ENCODE data around the gene CDHR2. TPM values are rescaled to one million over a fixed set of nuclear protein-coding genes. Genes with fewer than 3 reads are reported as not detected.

The CDHR2 gene
- total RNA-seq, 1 experiment from 2014 or later: 0.10 TPM

- TF ChIP-seq, protein P1, sequence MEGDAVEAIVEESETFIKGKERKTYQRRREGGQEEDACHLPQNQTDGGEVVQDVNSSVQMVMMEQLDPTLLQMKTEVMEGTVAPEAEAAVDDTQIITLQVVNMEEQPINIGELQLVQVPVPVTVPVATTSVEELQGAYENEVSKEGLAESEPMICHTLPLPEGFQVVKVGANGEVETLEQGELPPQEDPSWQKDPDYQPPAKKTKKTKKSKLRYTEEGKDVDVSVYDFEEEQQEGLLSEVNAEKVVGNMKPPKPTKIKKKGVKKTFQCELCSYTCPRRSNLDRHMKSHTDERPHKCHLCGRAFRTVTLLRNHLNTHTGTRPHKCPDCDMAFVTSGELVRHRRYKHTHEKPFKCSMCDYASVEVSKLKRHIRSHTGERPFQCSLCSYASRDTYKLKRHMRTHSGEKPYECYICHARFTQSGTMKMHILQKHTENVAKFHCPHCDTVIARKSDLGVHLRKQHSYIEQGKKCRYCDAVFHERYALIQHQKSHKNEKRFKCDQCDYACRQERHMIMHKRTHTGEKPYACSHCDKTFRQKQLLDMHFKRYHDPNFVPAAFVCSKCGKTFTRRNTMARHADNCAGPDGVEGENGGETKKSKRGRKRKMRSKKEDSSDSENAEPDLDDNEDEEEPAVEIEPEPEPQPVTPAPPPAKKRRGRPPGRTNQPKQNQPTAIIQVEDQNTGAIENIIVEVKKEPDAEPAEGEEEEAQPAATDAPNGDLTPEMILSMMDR (IDR thresholded peaks at IDR 0.05 in 2 of 3, conservative IDR thresholded peaks at IDR 0.05 in 1 of 3; ENCODE audit: borderline replicate concordance in 1 of 3, insufficient read depth in 1 of 3, low read depth in 2 of 3, low read length in 2 of 3): peak; percentile 34 to 53 (median 36); a peak in 5 of 6 replicates
- TF ChIP-seq POLR2A (IDR thresholded peaks at IDR 0.05; ENCODE audit: borderline replicate concordance, extremely low read depth, insufficient read depth, insufficient read length): no peak
- peak; percentile 57 for TF ChIP-seq RAD21 (IDR thresholded peaks at IDR 0.05; ENCODE audit: low read depth)
These were observed 60.7 kb downstream of the CDHR2 start, which contains the start of gene GPRIN1 (continued) for GRCh38 chr5:176609724-176610434.

GRCh38 chr5:176610435-176610773 lies 61.3 kb downstream of the CDHR2 start:
- Histone ChIP-seq H3K9me3 (ENCODE audit: control insufficient read depth in 1 of 2, insufficient read depth in 1 of 2, low read depth in 1 of 2, low read length in 2 of 2) (no peaks in the 10 kb centered on the region), H3K36me3 (ENCODE audit: control insufficient read depth in 1 of 2, insufficient read depth in 2 of 2, low read length in 2 of 2) (no peaks in the 10 kb centered on the region), H2AFZ (ENCODE audit: low read depth, low read length, poor library complexity, severe bottlenecking) (no peak overlapping the region), H3K4me3 (replicated peaks in 1 of 2; ENCODE audit: low read depth in 1 of 2, low read length in 2 of 2) (peak overlapping the region; percentile 50 to 74), H3K9me2 (ENCODE audit: insufficient read depth) (no peaks in the 10 kb centered on the region), H4K20me1 (ENCODE audit: insufficient read depth) (no peaks in the 10 kb centered on the region), H3K9ac (ENCODE audit: low read length) (peak overlapping the region; percentile 68; the same call in 1 of the 2 replicates), H3K4me1 (ENCODE audit: control insufficient read depth in 1 of 2, insufficient read depth in 2 of 2, low read length in 2 of 2) (peaks cover 22 to 40% of the 10 kb centered on the region in 2 experiments), H3K27ac (ENCODE audit: low read depth, low read length) (peak overlapping the region; percentile 75), H3K4me2 (ENCODE audit: low read length) (peak overlapping the region; percentile 96), H3K27me3 (ENCODE audit: insufficient read depth, low read length) (no peaks in the 10 kb centered on the region), H3K79me2 (ENCODE audit: insufficient read depth, low read length) (peaks cover 19% of the 10 kb centered on the region)
- no peak for TF ChIP-seq EZH2phosphoT487 (IDR thresholded peaks at IDR 0.05; ENCODE audit: borderline replicate concordance)
- TF ChIP-seq EGR1 (IDR thresholded peaks at IDR 0.05; ENCODE audit: low read depth): 0 out of 2 replicates have a peak, but pooled peaks have one; percentile 42
- TF ChIP-seq TCF7L2 (IDR thresholded peaks at IDR 0.05; ENCODE audit: borderline replicate concordance, extremely low read depth, insufficient read depth, insufficient read length): peak; percentile 8
- TF ChIP-seq ZFX (IDR thresholded peaks at IDR 0.05): no peak
- TF ChIP-seq ATF3 (IDR thresholded peaks at IDR 0.05): no peak
- TF ChIP-seq, protein P2, sequence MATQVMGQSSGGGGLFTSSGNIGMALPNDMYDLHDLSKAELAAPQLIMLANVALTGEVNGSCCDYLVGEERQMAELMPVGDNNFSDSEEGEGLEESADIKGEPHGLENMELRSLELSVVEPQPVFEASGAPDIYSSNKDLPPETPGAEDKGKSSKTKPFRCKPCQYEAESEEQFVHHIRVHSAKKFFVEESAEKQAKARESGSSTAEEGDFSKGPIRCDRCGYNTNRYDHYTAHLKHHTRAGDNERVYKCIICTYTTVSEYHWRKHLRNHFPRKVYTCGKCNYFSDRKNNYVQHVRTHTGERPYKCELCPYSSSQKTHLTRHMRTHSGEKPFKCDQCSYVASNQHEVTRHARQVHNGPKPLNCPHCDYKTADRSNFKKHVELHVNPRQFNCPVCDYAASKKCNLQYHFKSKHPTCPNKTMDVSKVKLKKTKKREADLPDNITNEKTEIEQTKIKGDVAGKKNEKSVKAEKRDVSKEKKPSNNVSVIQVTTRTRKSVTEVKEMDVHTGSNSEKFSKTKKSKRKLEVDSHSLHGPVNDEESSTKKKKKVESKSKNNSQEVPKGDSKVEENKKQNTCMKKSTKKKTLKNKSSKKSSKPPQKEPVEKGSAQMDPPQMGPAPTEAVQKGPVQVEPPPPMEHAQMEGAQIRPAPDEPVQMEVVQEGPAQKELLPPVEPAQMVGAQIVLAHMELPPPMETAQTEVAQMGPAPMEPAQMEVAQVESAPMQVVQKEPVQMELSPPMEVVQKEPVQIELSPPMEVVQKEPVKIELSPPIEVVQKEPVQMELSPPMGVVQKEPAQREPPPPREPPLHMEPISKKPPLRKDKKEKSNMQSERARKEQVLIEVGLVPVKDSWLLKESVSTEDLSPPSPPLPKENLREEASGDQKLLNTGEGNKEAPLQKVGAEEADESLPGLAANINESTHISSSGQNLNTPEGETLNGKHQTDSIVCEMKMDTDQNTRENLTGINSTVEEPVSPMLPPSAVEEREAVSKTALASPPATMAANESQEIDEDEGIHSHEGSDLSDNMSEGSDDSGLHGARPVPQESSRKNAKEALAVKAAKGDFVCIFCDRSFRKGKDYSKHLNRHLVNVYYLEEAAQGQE (IDR thresholded peaks at IDR 0.05; ENCODE audit: low read depth): no peak
- no peak for TF ChIP-seq CEBPB (IDR thresholded peaks at IDR 0.05; ENCODE audit: low read depth)
- DNase-seq (ENCODE audit: low read depth, low spot score): no peak
- BruUV-seq (replicated peaks): no TSS peak
- peak; percentile 39 for ATAC-seq
- CTCF ChIA-PET: no interaction called here
- POLR2A ChIA-PET: no interaction called here
- intact Hi-C loops (cut with micrococcal nuclease): no loop called here
- RAD21 ChIA-PET (ENCODE audit: low non-redundant PET in 1 of 2, low total read pairs in 2 of 2, uncharacterized antibody in 2 of 2, unreplicated experiment in 2 of 2): no interaction called here

All from HCT116 (cell line).